Loucy (cell line): ENCODE results near the gene TM9SF3.
"Not testable (repeated sequence)": the region's sequence is repeated elsewhere in the genome, so short reads cannot be mapped to it uniquely, and the experiment has no call there.

Experiments
- H2AFZ ChIP-seq: fragments of 200-600 bp; sonication (generic); 2 replicates; pipeline ENCODE4 v1.6.0; 2016; ENCODE audit warnings: antibody characterized with exemption, mild to moderate bottlenecking, low read length, moderate library complexity
- H3F3A ChIP-seq: fragments of 200-600 bp; 2 replicates; pipeline ENCODE4 v1.6.0; 2016; ENCODE audit warnings: antibody characterized with exemption, low read depth, mild to moderate bottlenecking
- H3K27me3 ChIP-seq: fragments of 200-600 bp; sonication (generic); 2 replicates; pipeline ENCODE4 v1.6.1; 2014; ENCODE audit warnings: low read length, mild to moderate bottlenecking; ENCODE audit not compliant: insufficient read depth, poor library complexity, severe bottlenecking
- H3K36me3 ChIP-seq: fragments of 200-600 bp; sonication (generic); 2 replicates; pipeline ENCODE4 v1.6.1; 2016; ENCODE audit warnings: low read length; ENCODE audit not compliant: insufficient read depth
- H3K4me1 ChIP-seq: fragments of 200-600 bp; sonication (generic); 2 replicates; pipeline ENCODE4 v1.5.1; 2014; ENCODE audit warnings: low read length, mild to moderate bottlenecking; ENCODE audit not compliant: insufficient read depth, poor library complexity, severe bottlenecking
- H3K4me2 ChIP-seq: fragments of 200-600 bp; sonication (generic); 2 replicates; pipeline ENCODE4 v1.6.0; 2014; ENCODE audit warnings: antibody characterized with exemption, low read length, low read depth, mild to moderate bottlenecking; ENCODE audit not compliant: poor library complexity, severe bottlenecking
- H3K4me3 ChIP-seq: fragments of 200-600 bp; sonication (generic); 2 replicates; pipeline ENCODE4 v1.5.1; 2014; ENCODE audit warnings: low read length, mild to moderate bottlenecking, mixed read lengths; ENCODE audit not compliant: poor library complexity, severe bottlenecking
- H3K79me2 ChIP-seq: fragments of 200-600 bp; sonication (generic); 2 replicates; pipeline ENCODE4 v1.6.1; 2014; ENCODE audit warnings: low read length; ENCODE audit not compliant: insufficient read depth
- H3K9ac ChIP-seq: fragments of 200-600 bp; sonication (generic); 2 replicates; pipeline ENCODE4 v1.6.0; 2014; ENCODE audit warnings: mild to moderate bottlenecking, low read depth, low read length, moderate library complexity; ENCODE audit not compliant: poor library complexity, severe bottlenecking
- H3K9me2 ChIP-seq: fragments of 200-600 bp; sonication (generic); replicated peaks from 2 replicates; pipeline ENCODE4 v1.6.1; 2016; ENCODE audit warnings: low read depth, low read length, mixed read lengths
- H3K9me3 ChIP-seq: fragments of 200-600 bp; sonication (generic); 2 replicates; pipeline ENCODE4 v1.6.1; 2014; ENCODE audit warnings: mild to moderate bottlenecking, antibody characterized with exemption, low read length, low read depth; ENCODE audit not compliant: insufficient read depth
- H4K20me1 ChIP-seq: fragments of 200-600 bp; sonication (generic); 2 replicates; pipeline ENCODE4 v1.6.0; 2014; ENCODE audit warnings: antibody characterized with exemption, low read length, mild to moderate bottlenecking; ENCODE audit not compliant: insufficient read depth, poor library complexity, severe bottlenecking
- EZH2phosphoT487 ChIP-seq: fragments of 200-600 bp; IDR thresholded peaks from 2 replicates; pipeline ENCODE4 v1.6.1; 2018; ENCODE audit warnings: antibody characterized with exemption, mild to moderate bottlenecking, moderate library complexity, borderline replicate concordance
- TF ChIP-seq, protein P1 (sequence below): fragments of 200-600 bp; sonication (generic); conservative IDR thresholded peaks from 2 replicates; pipeline ENCODE4 v1.5.1; 2014; ENCODE audit warnings: mild to moderate bottlenecking, antibody characterized with exemption, low read length

The TM9SF3 gene

DNA sequence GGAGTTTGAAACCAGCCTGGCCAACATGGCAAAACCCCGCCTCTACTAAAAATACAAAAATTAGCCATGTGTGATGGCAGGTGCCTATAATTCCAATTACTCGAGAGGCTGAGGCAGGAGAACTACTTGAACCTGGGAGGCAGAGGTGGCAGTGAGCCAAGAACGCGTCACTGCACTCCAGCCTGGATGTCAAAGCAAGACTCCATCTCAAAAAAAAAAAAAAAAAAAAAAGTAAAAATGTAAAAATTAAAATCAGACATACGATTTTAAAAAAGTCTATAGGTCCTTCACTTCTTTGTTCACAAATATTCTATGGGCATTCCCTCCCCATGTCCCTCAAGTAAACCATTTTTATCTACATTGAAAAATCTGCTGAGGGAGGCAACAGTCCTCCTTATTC, 38.2 kb downstream of the TM9SF3 start:
- no peak overlapping the region for H3K9ac ChIP-seq
- no peak for TF ChIP-seq EZH2phosphoT487
- TF ChIP-seq, protein P1, sequence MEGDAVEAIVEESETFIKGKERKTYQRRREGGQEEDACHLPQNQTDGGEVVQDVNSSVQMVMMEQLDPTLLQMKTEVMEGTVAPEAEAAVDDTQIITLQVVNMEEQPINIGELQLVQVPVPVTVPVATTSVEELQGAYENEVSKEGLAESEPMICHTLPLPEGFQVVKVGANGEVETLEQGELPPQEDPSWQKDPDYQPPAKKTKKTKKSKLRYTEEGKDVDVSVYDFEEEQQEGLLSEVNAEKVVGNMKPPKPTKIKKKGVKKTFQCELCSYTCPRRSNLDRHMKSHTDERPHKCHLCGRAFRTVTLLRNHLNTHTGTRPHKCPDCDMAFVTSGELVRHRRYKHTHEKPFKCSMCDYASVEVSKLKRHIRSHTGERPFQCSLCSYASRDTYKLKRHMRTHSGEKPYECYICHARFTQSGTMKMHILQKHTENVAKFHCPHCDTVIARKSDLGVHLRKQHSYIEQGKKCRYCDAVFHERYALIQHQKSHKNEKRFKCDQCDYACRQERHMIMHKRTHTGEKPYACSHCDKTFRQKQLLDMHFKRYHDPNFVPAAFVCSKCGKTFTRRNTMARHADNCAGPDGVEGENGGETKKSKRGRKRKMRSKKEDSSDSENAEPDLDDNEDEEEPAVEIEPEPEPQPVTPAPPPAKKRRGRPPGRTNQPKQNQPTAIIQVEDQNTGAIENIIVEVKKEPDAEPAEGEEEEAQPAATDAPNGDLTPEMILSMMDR = no peak
- no peaks in the 10 kb centered on the region for H3K4me1 ChIP-seq
- no peaks in the 10 kb centered on the region for H3K79me2 ChIP-seq
- H3K27me3 ChIP-seq = no peaks in the 10 kb centered on the region
- H3K9me3 ChIP-seq = no peaks in the 10 kb centered on the region
- no peaks in the 10 kb centered on the region for H3K9me2 ChIP-seq
- no peak overlapping the region for H3K4me3 ChIP-seq
- H3K36me3 ChIP-seq = peaks cover 83% of the 10 kb centered on the region
- H4K20me1 ChIP-seq = peaks cover 11% of the 10 kb centered on the region
- no peak overlapping the region for H2AFZ ChIP-seq
- H3F3A ChIP-seq = no peaks in the 10 kb centered on the region
- no peak overlapping the region for H3K4me2 ChIP-seq

- peaks cover 18% of the 10 kb centered on the region for H4K20me1 ChIP-seq
- H3K9ac ChIP-seq, H3K4me1 ChIP-seq, H3K27me3 ChIP-seq, H3F3A ChIP-seq, H3K9me3 ChIP-seq, H3K4me2 ChIP-seq, H2AFZ ChIP-seq, H3K9me2 ChIP-seq, H3K79me2 ChIP-seq, H3K4me3 ChIP-seq: not testable (repeated sequence)
- H3K36me3 ChIP-seq = peaks cover 78% of the 10 kb centered on the region
These were observed 41.3 kb downstream of the TM9SF3 start for GRCh38 chr10:96545558-96545957.

GRCh38 chr10:96541921-96542320, 44.9 kb downstream of the TM9SF3 start:
- H2AFZ ChIP-seq = no peak overlapping the region
- no peak overlapping the region for H3K4me2 ChIP-seq
- no peaks in the 10 kb centered on the region for H3F3A ChIP-seq
- no peaks in the 10 kb centered on the region for H3K27me3 ChIP-seq
- H3K4me1 ChIP-seq = no peaks in the 10 kb centered on the region
- peaks cover 23% of the 10 kb centered on the region for H4K20me1 ChIP-seq
- peaks cover 83% of the 10 kb centered on the region for H3K36me3 ChIP-seq
- H3K9me3 ChIP-seq = no peaks in the 10 kb centered on the region
- TF ChIP-seq EZH2phosphoT487 = no peak
- TF ChIP-seq, protein P1 = no peak
- peaks cover 12% of the 10 kb centered on the region; the same call in 1 of the 2 replicates for H3K79me2 ChIP-seq
- no peak overlapping the region for H3K9ac ChIP-seq
- H3K9me2 ChIP-seq = no peaks in the 10 kb centered on the region
- no peak overlapping the region for H3K4me3 ChIP-seq

DNA sequence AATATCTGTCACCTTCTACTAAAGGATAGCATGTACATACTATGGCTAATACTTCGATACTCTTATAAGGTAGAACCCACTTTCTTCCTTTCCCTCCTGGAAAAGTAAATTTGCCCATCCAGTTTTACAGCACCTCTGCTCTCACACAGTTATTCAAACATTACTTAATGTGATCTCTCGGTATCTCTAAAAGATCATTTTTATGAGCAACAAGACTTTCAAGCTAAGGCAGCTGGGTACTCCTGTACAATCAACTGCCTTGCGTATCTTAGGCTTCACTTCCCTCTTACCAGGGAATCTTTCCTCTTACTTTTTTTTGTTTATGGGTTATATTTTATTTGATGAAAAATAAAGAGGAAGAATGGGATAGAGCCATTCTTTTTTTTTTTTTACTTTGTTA, 46.6 kb downstream of the TM9SF3 start:
- Histone ChIP-seq H3K9me3 (no peaks in the 10 kb centered on the region), H2AFZ (no peak overlapping the region), H3K9me2 (no peaks in the 10 kb centered on the region), H3K36me3 (peaks cover 71% of the 10 kb centered on the region), H3K27me3 (no peaks in the 10 kb centered on the region), H3K9ac (no peak overlapping the region), H3K79me2 (peaks cover 23% of the 10 kb centered on the region; the same call in 1 of the 2 replicates), H4K20me1 (peaks cover 18% of the 10 kb centered on the region), H3K4me3 (no peak overlapping the region), H3K4me1 (no peaks in the 10 kb centered on the region), H3F3A (no peaks in the 10 kb centered on the region), H3K4me2 (no peak overlapping the region)
- TF ChIP-seq, protein P1 = no peak
- TF ChIP-seq EZH2phosphoT487 = no peak
